Spleen (tissue), 7 donors: ENCODE results near the gene COL11A2.

ENCODE experiments used
- CTCF ChIP-seq, 11 experiments: fragments of 200-600 bp in 7 of 11; fragments of 450-650 bp in 4 of 11; sonication (generic) in 4 of 11; IDR thresholded peaks in 8 of 11; conservative IDR thresholded peaks in 3 of 11; 1 replicate in 7 of 11; 2 replicates in 4 of 11; pipeline versions ENCODE4 v1.4.0 to v1.8.0; 2016 to 2021; ENCODE audit warnings: antibody characterized with exemption in 11 of 11, inconsistent platforms in 4 of 11, mild to moderate bottlenecking in 1 of 11
- POLR2A ChIP-seq, 3 donors: fragments of 450-650 bp; IDR thresholded peaks; one replicate each; pipeline ENCODE4 v1.5.1; 2017; ENCODE audit warnings: antibody characterized with exemption in 3 of 3, mild to moderate bottlenecking in 1 of 3
- POLR2AphosphoS5 ChIP-seq, 3 donors: sonication (generic); formaldehyde crosslinking; IDR thresholded peaks; one replicate each; pipeline ENCODE4 v1.5.1; 2017; ENCODE audit warnings: antibody characterized with exemption in 3 of 3
- donor health status: DM: no; HTN: no; CAD: no; lungs with moderate emphysema.
- donor health status: DM: no; HTN: no; CAD: no.
- donor health status: DM: no; HTN: no; CAD: no.

- TF ChIP-seq POLR2AphosphoS5 (IDR thresholded peaks at IDR 0.05), result no peak
- no peak for TF ChIP-seq CTCF (IDR thresholded peaks at IDR 0.05 in 8 of 11, conservative IDR thresholded peaks at IDR 0.05 in 3 of 11)
- no peak for TF ChIP-seq POLR2A (IDR thresholded peaks at IDR 0.05)
These were observed 52.6 kb downstream of the COL11A2 start for GRCh38 chr6:33139596-33140206.
